GM12878 (cell line): Measurements from ENCODE around the gene GPI.

ENCODE experiments used
- POLR2AphosphoS5 ChIP-seq: IDR thresholded peaks from 2 replicates; pipeline ENCODE4 v1.6.1; 2011; ENCODE audit warnings: mild to moderate bottlenecking, low read length, inconsistent platforms
- SP1 ChIP-seq: IDR thresholded peaks from one replicate; pipeline ENCODE4 v1.6.1; 2011; ENCODE audit warnings: low read depth, low read length
- ZZZ3 ChIP-seq: IDR thresholded peaks from 2 replicates; pipeline ENCODE4 v1.6.1; 2011; ENCODE audit warnings: low read depth; ENCODE audit not compliant: control insufficient read depth, insufficient read length
- TF ChIP-seq, protein P1 (sequence below), 3 experiments: IDR thresholded peaks in 2 of 3; conservative IDR thresholded peaks in 1 of 3; 2 replicates each; pipeline ENCODE4 v1.5.1; 2011; ENCODE audit warnings: low read depth in 3 of 3, low read length in 3 of 3, mild to moderate bottlenecking in 3 of 3, control low read depth in 2 of 3, moderate library complexity in 2 of 3, inconsistent platforms in 1 of 3, mixed read lengths in 1 of 3; ENCODE audit not compliant: control insufficient read depth in 2 of 3, insufficient read depth in 1 of 3; ENCODE audit errors: extremely low read depth in 1 of 3
- TF ChIP-seq, protein P2 (sequence below): fragments of 450-650 bp; IDR thresholded peaks from 2 replicates; pipeline ENCODE4 v1.6.1; 2017; ENCODE audit warnings: mild to moderate bottlenecking, moderate library complexity

DNA sequence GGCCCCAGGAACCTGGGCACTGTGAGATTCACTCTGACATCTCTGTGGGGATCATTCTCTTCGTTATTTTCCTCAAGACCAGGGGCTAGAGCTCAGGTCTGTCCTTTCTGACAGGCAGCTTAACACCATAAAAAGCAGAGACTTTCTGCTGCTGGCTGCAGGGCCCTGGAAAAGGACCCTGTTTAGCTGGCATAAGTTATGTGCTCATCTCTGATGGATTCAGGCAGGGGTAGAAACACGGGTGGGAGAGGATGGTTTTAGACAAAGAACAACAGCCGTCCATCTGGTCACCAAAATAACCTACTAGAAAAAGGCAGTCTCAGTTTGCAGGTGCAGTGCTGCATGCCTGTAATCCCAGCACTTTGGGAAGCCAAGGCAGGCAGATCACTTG, 2.3 kb upstream of the GPI start:
- TF ChIP-seq, protein P1, sequence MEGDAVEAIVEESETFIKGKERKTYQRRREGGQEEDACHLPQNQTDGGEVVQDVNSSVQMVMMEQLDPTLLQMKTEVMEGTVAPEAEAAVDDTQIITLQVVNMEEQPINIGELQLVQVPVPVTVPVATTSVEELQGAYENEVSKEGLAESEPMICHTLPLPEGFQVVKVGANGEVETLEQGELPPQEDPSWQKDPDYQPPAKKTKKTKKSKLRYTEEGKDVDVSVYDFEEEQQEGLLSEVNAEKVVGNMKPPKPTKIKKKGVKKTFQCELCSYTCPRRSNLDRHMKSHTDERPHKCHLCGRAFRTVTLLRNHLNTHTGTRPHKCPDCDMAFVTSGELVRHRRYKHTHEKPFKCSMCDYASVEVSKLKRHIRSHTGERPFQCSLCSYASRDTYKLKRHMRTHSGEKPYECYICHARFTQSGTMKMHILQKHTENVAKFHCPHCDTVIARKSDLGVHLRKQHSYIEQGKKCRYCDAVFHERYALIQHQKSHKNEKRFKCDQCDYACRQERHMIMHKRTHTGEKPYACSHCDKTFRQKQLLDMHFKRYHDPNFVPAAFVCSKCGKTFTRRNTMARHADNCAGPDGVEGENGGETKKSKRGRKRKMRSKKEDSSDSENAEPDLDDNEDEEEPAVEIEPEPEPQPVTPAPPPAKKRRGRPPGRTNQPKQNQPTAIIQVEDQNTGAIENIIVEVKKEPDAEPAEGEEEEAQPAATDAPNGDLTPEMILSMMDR (IDR thresholded peaks at IDR 0.05 in 2 of 3, conservative IDR thresholded peaks at IDR 0.05 in 1 of 3; ENCODE audit: control insufficient read depth in 2 of 3, extremely low read depth in 1 of 3, insufficient read depth in 1 of 3, low read depth in 3 of 3, low read length in 3 of 3): no peak
- TF ChIP-seq SP1 (no peak), POLR2AphosphoS5 (no peak), ZZZ3 (no peak)
- TF ChIP-seq, protein P2, sequence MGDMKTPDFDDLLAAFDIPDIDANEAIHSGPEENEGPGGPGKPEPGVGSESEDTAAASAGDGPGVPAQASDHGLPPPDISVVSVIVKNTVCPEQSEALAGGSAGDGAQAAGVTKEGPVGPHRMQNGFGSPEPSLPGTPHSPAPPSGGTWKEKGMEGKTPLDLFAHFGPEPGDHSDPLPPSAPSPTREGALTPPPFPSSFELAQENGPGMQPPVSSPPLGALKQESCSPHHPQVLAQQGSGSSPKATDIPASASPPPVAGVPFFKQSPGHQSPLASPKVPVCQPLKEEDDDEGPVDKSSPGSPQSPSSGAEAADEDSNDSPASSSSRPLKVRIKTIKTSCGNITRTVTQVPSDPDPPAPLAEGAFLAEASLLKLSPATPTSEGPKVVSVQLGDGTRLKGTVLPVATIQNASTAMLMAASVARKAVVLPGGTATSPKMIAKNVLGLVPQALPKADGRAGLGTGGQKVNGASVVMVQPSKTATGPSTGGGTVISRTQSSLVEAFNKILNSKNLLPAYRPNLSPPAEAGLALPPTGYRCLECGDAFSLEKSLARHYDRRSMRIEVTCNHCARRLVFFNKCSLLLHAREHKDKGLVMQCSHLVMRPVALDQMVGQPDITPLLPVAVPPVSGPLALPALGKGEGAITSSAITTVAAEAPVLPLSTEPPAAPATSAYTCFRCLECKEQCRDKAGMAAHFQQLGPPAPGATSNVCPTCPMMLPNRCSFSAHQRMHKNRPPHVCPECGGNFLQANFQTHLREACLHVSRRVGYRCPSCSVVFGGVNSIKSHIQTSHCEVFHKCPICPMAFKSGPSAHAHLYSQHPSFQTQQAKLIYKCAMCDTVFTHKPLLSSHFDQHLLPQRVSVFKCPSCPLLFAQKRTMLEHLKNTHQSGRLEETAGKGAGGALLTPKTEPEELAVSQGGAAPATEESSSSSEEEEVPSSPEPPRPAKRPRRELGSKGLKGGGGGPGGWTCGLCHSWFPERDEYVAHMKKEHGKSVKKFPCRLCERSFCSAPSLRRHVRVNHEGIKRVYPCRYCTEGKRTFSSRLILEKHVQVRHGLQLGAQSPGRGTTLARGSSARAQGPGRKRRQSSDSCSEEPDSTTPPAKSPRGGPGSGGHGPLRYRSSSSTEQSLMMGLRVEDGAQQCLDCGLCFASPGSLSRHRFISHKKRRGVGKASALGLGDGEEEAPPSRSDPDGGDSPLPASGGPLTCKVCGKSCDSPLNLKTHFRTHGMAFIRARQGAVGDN: no peak
